ENCODE data around the gene PSMD12. TPM values are rescaled to one million over a fixed set of nuclear protein-coding genes. Genes with fewer than 3 reads are reported as not detected.

PSMD12 gene
- 47.8 and 48.6 TPM in 2 replicates for total RNA-seq
- long read RNA-seq, full-length matches to known transcripts: 109 of 116 reads
- long read RNA-seq, partial matches to known transcripts: 0 of 116 reads
- long read RNA-seq, other reads (novel, unspliced or antisense): 7 of 116 reads

GRCh38 chr17:67366193-67367157, at the start of gene PSMD12:
TSS of gene PSMD12 (minus strand) at chr17:67366577. CDS start at chr17:67366519, 58 bp downstream.
- DNase-seq (ENCODE audit: low spot score, unreplicated experiment): peak; percentile 90
- Mint-ChIP-seq H3K27me3 (no peaks in the 10 kb centered on the region), H3K9me3 (ENCODE audit: low read depth) (no peaks in the 10 kb centered on the region), H3K27ac (peak within 1 kb of the TSS; percentile 93), H3K36me3 (ENCODE audit: insufficient read depth) (peaks cover 11% of the 10 kb centered on the region), H3K4me3 (ENCODE audit: low read depth) (peak within 1 kb of the TSS; percentile 87), H3K4me1 (ENCODE audit: low read depth) (peaks cover 19% of the 10 kb centered on the region)
- TF ChIP-seq, protein P1, sequence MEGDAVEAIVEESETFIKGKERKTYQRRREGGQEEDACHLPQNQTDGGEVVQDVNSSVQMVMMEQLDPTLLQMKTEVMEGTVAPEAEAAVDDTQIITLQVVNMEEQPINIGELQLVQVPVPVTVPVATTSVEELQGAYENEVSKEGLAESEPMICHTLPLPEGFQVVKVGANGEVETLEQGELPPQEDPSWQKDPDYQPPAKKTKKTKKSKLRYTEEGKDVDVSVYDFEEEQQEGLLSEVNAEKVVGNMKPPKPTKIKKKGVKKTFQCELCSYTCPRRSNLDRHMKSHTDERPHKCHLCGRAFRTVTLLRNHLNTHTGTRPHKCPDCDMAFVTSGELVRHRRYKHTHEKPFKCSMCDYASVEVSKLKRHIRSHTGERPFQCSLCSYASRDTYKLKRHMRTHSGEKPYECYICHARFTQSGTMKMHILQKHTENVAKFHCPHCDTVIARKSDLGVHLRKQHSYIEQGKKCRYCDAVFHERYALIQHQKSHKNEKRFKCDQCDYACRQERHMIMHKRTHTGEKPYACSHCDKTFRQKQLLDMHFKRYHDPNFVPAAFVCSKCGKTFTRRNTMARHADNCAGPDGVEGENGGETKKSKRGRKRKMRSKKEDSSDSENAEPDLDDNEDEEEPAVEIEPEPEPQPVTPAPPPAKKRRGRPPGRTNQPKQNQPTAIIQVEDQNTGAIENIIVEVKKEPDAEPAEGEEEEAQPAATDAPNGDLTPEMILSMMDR (IDR thresholded peaks at IDR 0.05; ENCODE audit: unreplicated experiment): no peak

DNA sequence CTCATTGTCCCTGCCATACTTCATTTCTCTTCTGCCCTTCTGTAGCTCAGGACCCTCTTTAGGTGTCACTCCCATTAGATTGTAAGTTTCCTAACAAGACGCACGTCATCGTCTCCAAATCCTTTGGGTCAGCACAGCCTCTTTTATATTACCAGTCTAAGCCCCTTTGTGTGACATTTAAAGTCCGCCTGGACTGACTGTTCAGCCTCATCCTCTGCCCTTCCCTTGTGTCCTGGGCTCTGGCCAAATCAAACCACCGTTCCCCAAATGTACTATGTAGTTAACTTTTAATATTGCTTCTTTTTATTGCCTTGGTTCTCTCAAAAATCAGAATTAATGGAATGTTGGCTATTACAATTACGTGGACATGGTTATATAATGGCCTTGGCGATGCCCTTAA, 48.9 kb upstream of the PSMD12 start:
- Mint-ChIP-seq H3K27ac (no peak overlapping the region), H3K4me3 (ENCODE audit: low read depth) (no peak overlapping the region), H3K27me3 (no peaks in the 10 kb centered on the region), H3K36me3 (ENCODE audit: insufficient read depth) (no peaks in the 10 kb centered on the region), H3K9me3 (ENCODE audit: low read depth) (peaks cover 2% of the 10 kb centered on the region), H3K4me1 (ENCODE audit: low read depth) (peaks cover 2% of the 10 kb centered on the region)
- no peak for DNase-seq (ENCODE audit: low spot score, unreplicated experiment)
- TF ChIP-seq, protein P1 (IDR thresholded peaks at IDR 0.05; ENCODE audit: unreplicated experiment): no peak

- H3K4me3 Mint-ChIP-seq (ENCODE audit: low read depth): no peak overlapping the region
- no peak for DNase-seq (ENCODE audit: low spot score, unreplicated experiment)
- H3K36me3 Mint-ChIP-seq (ENCODE audit: insufficient read depth): peaks cover 3% of the 10 kb centered on the region
- peaks cover 5% of the 10 kb centered on the region for H3K9me3 Mint-ChIP-seq (ENCODE audit: low read depth)
- TF ChIP-seq, protein P1 (IDR thresholded peaks at IDR 0.05; ENCODE audit: unreplicated experiment): no peak
- H3K27ac Mint-ChIP-seq: no peak overlapping the region
- peaks cover 1% of the 10 kb centered on the region for H3K4me1 Mint-ChIP-seq (ENCODE audit: low read depth)
- H3K27me3 Mint-ChIP-seq: no peaks in the 10 kb centered on the region
Measured at GRCh38 chr17:67414559-67414958, 48.2 kb upstream of the PSMD12 start.

- no peaks in the 10 kb centered on the region for H3K27me3 Mint-ChIP-seq
- no peak overlapping the region for H3K4me3 Mint-ChIP-seq (ENCODE audit: low read depth)
- TF ChIP-seq, protein P1 (IDR thresholded peaks at IDR 0.05; ENCODE audit: unreplicated experiment): no peak
- H3K4me1 Mint-ChIP-seq (ENCODE audit: low read depth): peaks cover 1% of the 10 kb centered on the region
- H3K9me3 Mint-ChIP-seq (ENCODE audit: low read depth): peaks cover 5% of the 10 kb centered on the region
- no peak for DNase-seq (ENCODE audit: low spot score, unreplicated experiment)
- H3K27ac Mint-ChIP-seq: no peak overlapping the region
- H3K36me3 Mint-ChIP-seq (ENCODE audit: insufficient read depth): peaks cover 4% of the 10 kb centered on the region
Measured at GRCh38 chr17:67414130-67414529, 47.8 kb upstream of the PSMD12 start.

DNA sequence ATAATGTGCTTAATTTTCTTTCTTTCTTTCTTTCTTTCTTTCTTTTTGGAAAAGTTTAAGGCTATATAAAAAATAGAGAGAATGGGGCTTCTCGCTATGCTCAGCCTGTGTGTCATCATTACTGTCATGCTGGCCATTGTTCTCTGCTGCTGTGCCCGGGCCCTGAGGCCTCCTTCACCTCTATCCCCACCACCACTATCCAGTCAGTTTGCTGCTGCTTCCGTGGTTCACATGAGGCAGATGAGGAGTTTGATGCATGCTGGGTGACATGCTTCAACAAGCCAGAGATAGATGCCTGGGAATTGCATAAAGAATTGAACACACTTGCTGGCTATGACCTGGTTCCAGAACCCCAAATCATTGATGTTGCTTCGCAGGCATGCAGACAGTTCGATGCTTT, 47.0 kb upstream of the PSMD12 start:
- peaks cover 9% of the 10 kb centered on the region for H3K9me3 Mint-ChIP-seq (ENCODE audit: low read depth)
- no peaks in the 10 kb centered on the region for H3K27me3 Mint-ChIP-seq
- no peak overlapping the region for H3K4me3 Mint-ChIP-seq (ENCODE audit: low read depth)
- TF ChIP-seq, protein P1 (IDR thresholded peaks at IDR 0.05; ENCODE audit: unreplicated experiment): no peak
- peaks cover 1% of the 10 kb centered on the region for H3K4me1 Mint-ChIP-seq (ENCODE audit: low read depth)
- peaks cover 7% of the 10 kb centered on the region for H3K36me3 Mint-ChIP-seq (ENCODE audit: insufficient read depth)
- DNase-seq (ENCODE audit: low spot score, unreplicated experiment): no peak
- no peak overlapping the region for H3K27ac Mint-ChIP-seq
